H1 (cell line): Measurements from ENCODE around the gene SMAD1. TPM values are rescaled to one million over a fixed set of nuclear protein-coding genes. Genes with fewer than 3 reads are reported as not detected.

ENCODE experiments used
- CTCF ChIA-PET: fragments of 300-600 bp; sonication (Branson Sonifier 250); formaldehyde crosslinking; loops from one replicate; lab custom pipeline; 2021; ENCODE audit not compliant: partially characterized antibody; lab: Charles Lee
- POLR2A ChIA-PET: fragments of 300-600 bp; sonication (Branson Sonifier 250); formaldehyde crosslinking; loops from one replicate; lab custom pipeline; 2021; ENCODE audit warnings: inconsistent platforms; ENCODE audit not compliant: partially characterized antibody; lab: Charles Lee
- DNase-seq, 2 experiments: peaks; one replicate each; pipeline versions ENCODE4 v3.0.0 to v3.0.0-alpha.2; 2010 to 2022; ENCODE audit warnings: low spot score in 2 of 2, low read depth in 1 of 2, mixed read lengths in 1 of 2
- FAIRE-seq: peaks from 2 replicates; lab custom pipeline; 2011; peaks lifted over from hg19 to GRCh38; lab: Jason Lieb, UNC
- H2AFZ ChIP-seq: 2 replicates; pipeline ENCODE4 v1.8.1; 2012; ENCODE audit warnings: low read length, inconsistent platforms
- H2AK5ac ChIP-seq: 2 replicates; pipeline ENCODE4 v1.6.1; 2013; ENCODE audit warnings: low read depth, low read length
- H2BK120ac ChIP-seq: replicated peaks from 2 replicates; pipeline ENCODE3; 2013; ENCODE audit warnings: low read depth, low read length, inconsistent platforms
- H2BK12ac ChIP-seq: 2 replicates; pipeline ENCODE4 v1.6.1; 2013; ENCODE audit warnings: low read depth, low read length
- H2BK15ac ChIP-seq: 2 replicates; pipeline ENCODE4 v1.6.1; 2013; ENCODE audit warnings: low read length
- H2BK20ac ChIP-seq: 2 replicates; pipeline ENCODE4 v1.6.1; 2013; ENCODE audit warnings: low read length
- H2BK5ac ChIP-seq: 2 replicates; pipeline ENCODE4 v1.6.1; 2013; ENCODE audit warnings: low read depth, low read length
- H3K14ac ChIP-seq: 2 replicates; pipeline ENCODE4 v1.6.1; 2013; ENCODE audit warnings: inconsistent platforms; ENCODE audit not compliant: insufficient read length
- H3K18ac ChIP-seq: 2 replicates; pipeline ENCODE4 v1.6.1; 2013; ENCODE audit warnings: low read length; ENCODE audit errors: extremely low read depth
- H3K23ac ChIP-seq: 2 replicates; pipeline ENCODE4 v1.6.1; 2013; ENCODE audit warnings: inconsistent platforms; ENCODE audit not compliant: insufficient read length
- H3K23me2 ChIP-seq: 2 replicates; pipeline ENCODE4 v1.6.1; 2013; ENCODE audit warnings: low read depth, low read length
- H3K27ac ChIP-seq: 2 replicates; pipeline ENCODE4 v1.6.1; 2011; ENCODE audit warnings: low read depth, low read length, inconsistent platforms
- H3K27me3 ChIP-seq, 4 experiments: replicated peaks in 1 of 4; 1 replicate in 1 of 4; 2 replicates in 3 of 4; pipeline versions ENCODE4 v1.6.1 to v1.8.1; 2011 to 2013; ENCODE audit warnings: low read length in 3 of 4, mild to moderate bottlenecking in 3 of 4, inconsistent platforms in 2 of 4, mixed read lengths in 2 of 4, moderate library complexity in 1 of 4; ENCODE audit not compliant: control insufficient read depth in 3 of 4, insufficient read depth in 3 of 4; ENCODE audit errors: extremely low read depth in 1 of 4
- H3K36me3 ChIP-seq, 4 experiments: 2 replicates each; pipeline versions ENCODE4 v1.6.1 to v1.8.1; 2011 to 2013; ENCODE audit warnings: mild to moderate bottlenecking in 4 of 4, low read length in 3 of 4, moderate library complexity in 2 of 4, control low read depth in 1 of 4, inconsistent platforms in 1 of 4; ENCODE audit not compliant: insufficient read depth in 4 of 4, control insufficient read depth in 2 of 4
- H3K4ac ChIP-seq: replicated peaks from 2 replicates; pipeline ENCODE3; 2013; ENCODE audit warnings: low read length, low read depth, mixed read lengths, inconsistent platforms; ENCODE audit not compliant: insufficient read length
- H3K4me1 ChIP-seq, 4 experiments: replicated peaks in 1 of 4; 1 replicate in 1 of 4; 2 replicates in 3 of 4; pipeline versions ENCODE4 v1.6.1 to v1.8.1; 2011 to 2013; ENCODE audit warnings: low read length in 3 of 4, inconsistent platforms in 2 of 4, mixed read lengths in 1 of 4; ENCODE audit not compliant: insufficient read depth in 4 of 4, control insufficient read depth in 3 of 4
- H3K4me2 ChIP-seq, 2 experiments: 2 replicates each; pipeline versions ENCODE4 v1.6.1 to v1.8.1; 2011 to 2013; ENCODE audit warnings: low read depth in 2 of 2, low read length in 2 of 2, control low read depth in 1 of 2, inconsistent platforms in 1 of 2, mild to moderate bottlenecking in 1 of 2; ENCODE audit not compliant: insufficient read depth in 1 of 2
- H3K4me3 ChIP-seq, 4 experiments: fragments of 200-600, 300-600 bp in 1 of 4; sonication (generic), shearing (Covaris generic), sonication (Bioruptor Twin) in 1 of 4; 2 replicates each; pipeline versions ENCODE4 v1.5.1 to v1.8.1; 2011 to 2016; ENCODE audit warnings: low read length in 4 of 4, low read depth in 3 of 4, control low read depth in 2 of 4, inconsistent platforms in 2 of 4, mild to moderate bottlenecking in 2 of 4, mixed read lengths in 1 of 4, moderate library complexity in 1 of 4; ENCODE audit not compliant: insufficient read depth in 2 of 4; ENCODE audit errors: extremely low read depth in 1 of 4
- H3K56ac ChIP-seq: replicated peaks from 2 replicates; pipeline ENCODE3; 2013; ENCODE audit warnings: low read depth, mild to moderate bottlenecking, mixed read lengths, low read length, inconsistent platforms; ENCODE audit not compliant: insufficient read length
- H3K79me1 ChIP-seq: 2 replicates; pipeline ENCODE4 v1.6.1; 2013; ENCODE audit warnings: low read depth, low read length, control low read depth
- H3K79me2 ChIP-seq, 2 experiments: 2 replicates each; pipeline versions ENCODE4 v1.6.1 to v1.8.1; 2012 to 2013; ENCODE audit warnings: low read length in 2 of 2, mild to moderate bottlenecking in 2 of 2, inconsistent platforms in 1 of 2; ENCODE audit not compliant: insufficient read depth in 2 of 2, control insufficient read depth in 1 of 2
- H3K9ac ChIP-seq, 4 experiments: replicated peaks in 1 of 4; 1 replicate in 1 of 4; 2 replicates in 3 of 4; pipeline versions ENCODE4 v1.6.1 to v1.8.1; 2011 to 2013; ENCODE audit warnings: low read depth in 3 of 4, low read length in 3 of 4, control low read depth in 2 of 4, mild to moderate bottlenecking in 2 of 4, moderate library complexity in 2 of 4, inconsistent platforms in 1 of 4; ENCODE audit errors: extremely low read depth in 1 of 4
- H3K9me3 ChIP-seq, 2 experiments: 2 replicates each; pipeline versions ENCODE4 v1.6.1 to v1.8.1; 2012 to 2013; ENCODE audit warnings: mild to moderate bottlenecking in 2 of 2, moderate library complexity in 2 of 2, control low read depth in 1 of 2, inconsistent platforms in 1 of 2, low read depth in 1 of 2, low read length in 1 of 2, mixed read lengths in 1 of 2; ENCODE audit not compliant: insufficient read depth in 2 of 2
- H4K20me1 ChIP-seq, 2 experiments: replicated peaks in 1 of 2; 2 replicates each; pipeline versions ENCODE3 to v1.8.1; 2011 to 2013; ENCODE audit warnings: inconsistent platforms in 2 of 2, low read length in 2 of 2, mild to moderate bottlenecking in 1 of 2; ENCODE audit not compliant: insufficient read depth in 2 of 2, control insufficient read depth in 1 of 2
- H4K5ac ChIP-seq: 2 replicates; pipeline ENCODE4 v1.6.1; 2013; ENCODE audit warnings: low read length, low read depth, mixed read lengths, inconsistent platforms; ENCODE audit not compliant: insufficient read length
- H4K8ac ChIP-seq: 2 replicates; pipeline ENCODE4 v1.8.0; 2013; ENCODE audit warnings: mild to moderate bottlenecking, moderate library complexity, low read length, inconsistent platforms; ENCODE audit not compliant: insufficient read depth; ENCODE audit errors: extremely low read depth
- H4K91ac ChIP-seq: replicated peaks from 2 replicates; pipeline ENCODE3; 2013; ENCODE audit warnings: low read length, mixed read lengths, inconsistent platforms; ENCODE audit not compliant: insufficient read length
- CEBPB ChIP-seq: IDR thresholded peaks from 2 replicates; pipeline ENCODE4 v1.6.1; 2012; ENCODE audit warnings: low read depth, low read length
- TAF1 ChIP-seq: IDR thresholded peaks from 2 replicates; pipeline ENCODE4 v1.6.1; 2011; ENCODE audit warnings: mild to moderate bottlenecking, low read depth, low read length
- WGBS, 2 experiments: shearing (Covaris generic) in 1 of 2; methylation state at CpG; one replicate each; pipeline versions ENCODE4 v1.1.6 to v1.1.7; 2013 to 2015; ENCODE audit warnings: low lambda C conversion rate in 2 of 2, mixed read lengths in 2 of 2, inconsistent platforms in 1 of 2, low coverage in 1 of 2, missing lambda C conversion rate in 1 of 2; ENCODE audit not compliant: insufficient replicate concordance in 2 of 2, insufficient coverage in 1 of 2, insufficient read length in 1 of 2; ENCODE audit errors: extremely low coverage in 1 of 2, missing lambda C conversion rate in 1 of 2; 5-methylcytosine and 5-hydroxymethylcytosine counted together
- polyA plus RNA-seq, 7 experiments: library from polyadenylated mRNA; depleted of rRNA in 3 of 7; stranded (reverse) in 5 of 7; unstranded in 2 of 7; fragments of >200 nt in 5 of 7; fragments of 200-250 nt in 2 of 7; gene quantifications; 1 replicate in 5 of 7; 2 replicates in 1 of 7; 4 replicates in 1 of 7; pipeline versions ENCODE4 v1.2.1 to v1.2.3, GENCODE V29; 2011 to 2013; ENCODE audit warnings: missing spikeins in 2 of 7, mixed read lengths in 2 of 7
- total RNA-seq: library from RNA; stranded (reverse); fragmentation: NEBNext Ultra II Directional; extraction: Animal tissue kit (Norgen Biotek cat#: 25700); gene quantifications from 2 replicates; pipeline ENCODE4 v1.2.1, GENCODE V29; 2021

Gene SMAD1
- total and polyA plus RNA-seq, 2 of the 8 experiments (the other 6 are each of a cell fraction or from before 2014, with no cell fraction given) = 22.6 to 25.3 TPM

DNA sequence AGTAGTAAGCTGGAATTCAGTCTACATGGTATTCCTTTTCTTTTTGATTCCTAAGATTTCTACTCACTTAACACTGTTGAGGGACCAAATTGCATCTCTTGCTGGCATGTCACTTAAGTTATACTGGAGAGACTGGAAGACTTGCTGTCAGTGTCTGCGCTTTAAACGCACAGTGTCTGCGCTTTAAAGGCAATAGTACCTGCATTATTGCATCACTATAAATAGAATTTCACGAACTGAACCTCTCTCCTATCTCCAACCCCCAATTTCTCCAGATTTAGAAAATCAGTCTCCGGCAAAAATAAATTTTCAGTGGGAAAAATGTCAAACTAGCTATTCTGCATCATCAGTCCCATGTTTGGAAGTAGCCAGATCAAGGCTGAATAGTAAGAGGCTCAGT is 21.2 kb downstream of the SMAD1 start:
- Histone ChIP-seq H3K27me3 (no peaks in the 10 kb centered on the region), H3K56ac (no peak overlapping the region), H3K79me1 (peaks cover 3% of the 10 kb centered on the region; the same call in 1 of the 2 replicates), H3K4ac (no peak overlapping the region), H3K27ac (no peak overlapping the region), H2BK5ac (no peak overlapping the region), H3K23me2 (no peaks in the 10 kb centered on the region), H3K9ac (no peak overlapping the region), H3K4me3 (no peak overlapping the region), H2AK5ac (no peak overlapping the region), H2AFZ (no peak overlapping the region), H3K79me2 (peaks cover 0 to 59% of the 10 kb centered on the region in 2 experiments; a peak in 2 of 4 replicates), H3K36me3 (no peaks in the 10 kb centered on the region), H4K5ac (no peak overlapping the region), H2BK120ac (no peak overlapping the region), H3K23ac (no peak overlapping the region), H4K91ac (no peak overlapping the region), H2BK20ac (no peak overlapping the region), H4K20me1 (peaks cover 0 to 2% of the 10 kb centered on the region in 2 experiments), H4K8ac (no peak overlapping the region), H2BK12ac (no peak overlapping the region; the same call in 1 of the 2 replicates), H2BK15ac (no peak overlapping the region), H3K14ac (no peak overlapping the region), H3K4me1 (peaks cover 0 to 8% (median 0%) of the 10 kb centered on the region in 4 experiments; a peak in 2 of 7 replicates), H3K9me3 (no peaks in the 10 kb centered on the region), H3K18ac (no peak overlapping the region), H3K4me2 (no peak overlapping the region)
- DNase-seq (no peak), FAIRE-seq (no peak)
- TF ChIP-seq CEBPB (0 out of 2 replicates have a peak, but pooled peaks have one; percentile 8), TAF1 (no peak)
- ChIA-PET CTCF (no interaction called here), POLR2A (no interaction called here)
- 89% methylated on average over 5 of the region's 5 CpGs; no CpG with 5 or more reads in 1 of the 2 experiments for WGBS, 2 experiments
